Effector memory CD8-positive, alpha-beta T cell (primary cell): Measurements from ENCODE around the gene PKP2.

Source experiments
- ATAC-seq: fragments of 150-1000 bp; cut with Tn5 transposase; replicated peaks from 2 replicates; pipeline ENCODE4 v1.10.0; 2021; ENCODE audit warnings: mild to moderate bottlenecking, moderate library complexity
- DNase-seq, 3 experiments: peaks; one replicate each; pipeline ENCODE4 v3.0.0; 2021
- H3K27ac Mint-ChIP-seq, 2 donors: one replicate each; pipeline ENCODE4 v1.8.0; 2022; ENCODE audit warnings: mild to moderate bottlenecking in 2 of 2, mixed read lengths in 2 of 2, moderate library complexity in 2 of 2
- H3K27me3 Mint-ChIP-seq, 2 donors: one replicate each; pipeline ENCODE4 v1.8.0; 2022; ENCODE audit warnings: mixed read lengths in 2 of 2
- H3K36me3 Mint-ChIP-seq: one replicate; pipeline ENCODE4 v1.8.0; 2022; ENCODE audit warnings: mild to moderate bottlenecking, moderate library complexity, mixed read lengths; ENCODE audit not compliant: insufficient read depth
- H3K4me1 Mint-ChIP-seq, 2 donors: one replicate each; pipeline ENCODE4 v1.8.0; 2022; ENCODE audit warnings: low read depth in 2 of 2, mixed read lengths in 2 of 2
- H3K4me3 Mint-ChIP-seq, 2 donors: one replicate each; pipeline ENCODE4 v1.8.0; 2022; ENCODE audit warnings: mild to moderate bottlenecking in 2 of 2, mixed read lengths in 2 of 2, moderate library complexity in 2 of 2
- H3K9me3 Mint-ChIP-seq, 2 donors: one replicate each; pipeline ENCODE4 v1.8.0; 2022; ENCODE audit warnings: mixed read lengths in 2 of 2

PKP2 gene

DNA sequence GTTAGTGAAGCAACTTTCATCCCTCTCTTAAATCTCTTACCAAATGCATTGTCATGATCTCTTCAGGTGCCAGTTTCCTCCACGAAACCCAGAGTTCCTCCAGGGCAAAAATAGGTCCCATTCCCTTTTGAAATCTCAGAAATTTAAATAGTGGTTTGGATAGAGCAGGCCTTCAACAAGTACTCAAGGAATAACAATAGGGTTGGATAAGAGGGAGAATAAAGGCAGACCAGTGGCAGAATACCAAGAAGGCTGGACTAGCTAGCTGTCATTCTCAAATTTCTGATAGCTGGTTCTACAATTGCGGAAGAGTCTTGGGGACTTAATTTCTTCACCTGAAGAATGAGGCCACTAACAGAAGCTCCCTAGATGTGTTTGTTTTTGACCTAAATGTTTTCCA is 62.5 kb downstream of the PKP2 start:
- no peaks in the 10 kb centered on the region for H3K27me3 Mint-ChIP-seq
- DNase-seq (no peak), ATAC-seq (no peak)
- no peaks in the 10 kb centered on the region for H3K4me1 Mint-ChIP-seq
- H3K9me3 Mint-ChIP-seq: peaks cover 0 to 6% of the 10 kb centered on the region in 2 donors
- H3K4me3 Mint-ChIP-seq: no peak overlapping the region
- H3K36me3 Mint-ChIP-seq: no peaks in the 10 kb centered on the region
- H3K27ac Mint-ChIP-seq: no peak overlapping the region

DNA sequence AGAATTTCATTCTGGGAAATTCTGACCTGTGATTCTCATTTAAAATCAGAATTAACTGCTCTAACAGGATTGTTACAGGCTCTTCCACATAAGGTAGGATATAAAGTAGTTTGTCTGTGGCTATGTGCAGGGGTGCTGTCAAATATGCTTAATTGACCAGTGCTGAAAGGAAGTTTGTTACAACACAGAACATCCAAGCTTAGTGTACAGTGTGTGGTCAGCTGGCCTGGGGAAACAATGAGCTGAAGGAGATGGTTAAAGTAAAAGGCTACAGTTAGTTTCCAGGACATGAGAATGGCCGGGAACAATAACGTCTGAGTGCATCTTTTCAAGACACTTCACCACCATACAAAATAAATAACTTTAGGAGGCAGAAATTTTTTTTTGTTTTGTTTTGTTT is 68.0 kb downstream of the PKP2 start:
- ATAC-seq (no peak), DNase-seq (no peak)
- H3K9me3 Mint-ChIP-seq: no peaks in the 10 kb centered on the region
- H3K4me3 Mint-ChIP-seq: no peak overlapping the region
- H3K4me1 Mint-ChIP-seq: no peaks in the 10 kb centered on the region
- H3K36me3 Mint-ChIP-seq: no peaks in the 10 kb centered on the region
- H3K27ac Mint-ChIP-seq: no peak overlapping the region
- H3K27me3 Mint-ChIP-seq: peaks cover 12 to 13% of the 10 kb centered on the region in 2 donors

DNA sequence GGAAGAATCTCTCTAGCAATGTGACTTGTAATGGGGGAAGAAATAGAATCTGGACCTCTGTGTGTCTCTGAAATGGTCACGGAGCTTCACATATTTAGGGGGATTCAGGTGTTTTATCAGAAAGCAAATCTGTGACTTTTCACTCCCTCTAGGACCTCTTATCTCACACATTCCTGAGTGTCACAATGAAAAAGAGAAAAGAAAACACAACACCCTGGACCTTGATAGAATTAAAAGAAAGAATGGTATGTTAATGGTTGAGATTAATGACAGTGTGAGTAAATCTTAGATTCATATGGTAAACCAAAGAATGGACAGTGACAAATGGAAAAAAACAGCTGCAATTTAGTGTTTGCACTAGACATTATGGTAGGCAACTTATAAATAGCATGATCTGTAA is 68.5 kb downstream of the PKP2 start:
- Mint-ChIP-seq H3K27me3 (peaks cover 12 to 13% of the 10 kb centered on the region in 2 donors), H3K36me3 (no peaks in the 10 kb centered on the region), H3K4me1 (no peaks in the 10 kb centered on the region), H3K27ac (no peak overlapping the region), H3K4me3 (no peak overlapping the region), H3K9me3 (no peaks in the 10 kb centered on the region)
- ATAC-seq: no peak
- DNase-seq: no peak

DNA sequence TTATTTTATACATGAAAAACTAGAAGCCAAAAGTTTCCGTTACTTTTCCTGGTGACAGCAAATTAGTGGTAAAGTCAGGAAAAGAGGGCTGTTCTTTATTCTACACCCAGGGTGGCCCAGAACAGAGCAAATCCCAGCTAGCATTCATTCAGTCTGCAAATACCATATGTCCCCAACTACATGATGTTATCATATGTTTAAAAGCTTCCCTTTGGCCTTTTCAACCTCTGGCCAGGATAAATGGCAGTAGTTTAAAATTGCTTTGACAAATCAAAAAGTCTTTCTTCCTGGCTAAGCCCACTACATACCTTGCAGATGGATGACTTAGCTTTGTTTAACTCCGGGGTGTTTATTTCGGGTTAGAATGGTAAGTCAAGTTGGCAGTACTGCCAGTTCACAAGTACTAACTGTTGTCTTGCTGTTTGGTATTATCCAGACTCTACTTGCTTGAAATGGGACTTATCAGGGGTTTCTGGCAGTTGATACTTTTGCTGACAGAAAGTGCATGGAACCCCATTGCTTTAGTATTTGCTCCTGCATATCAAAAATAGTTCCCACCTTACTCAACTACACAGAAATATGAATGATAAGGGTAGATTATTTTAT is 69.7 kb downstream of the PKP2 start:
- peaks cover 12 to 13% of the 10 kb centered on the region in 2 donors for H3K27me3 Mint-ChIP-seq
- no peak for ATAC-seq

DNA sequence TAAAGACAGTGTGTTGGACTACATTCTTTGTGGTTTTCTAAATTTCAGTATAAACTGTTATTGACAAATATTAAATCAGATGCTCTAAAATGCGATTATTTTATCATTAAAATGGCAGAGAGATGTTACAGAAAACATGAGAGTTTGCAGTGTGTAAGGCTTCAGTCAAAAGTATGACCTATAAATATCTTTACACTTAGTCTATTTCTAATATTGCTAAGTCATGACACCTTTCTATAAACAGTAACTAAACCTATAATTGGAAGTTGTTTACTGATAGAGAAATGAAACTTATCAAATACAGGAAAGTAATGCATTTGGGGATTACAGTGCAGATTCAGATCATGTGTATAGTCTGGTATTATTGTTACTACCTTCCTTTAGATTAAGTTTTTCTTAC is 72.0 kb downstream of the PKP2 start:
- Mint-ChIP-seq H3K9me3 (no peaks in the 10 kb centered on the region), H3K4me3 (no peak overlapping the region), H3K36me3 (no peaks in the 10 kb centered on the region), H3K4me1 (no peaks in the 10 kb centered on the region), H3K27ac (no peak overlapping the region), H3K27me3 (peaks cover 12 to 13% of the 10 kb centered on the region in 2 donors)
- DNase-seq (no peak), ATAC-seq (no peak)

More for the DNA sequence above, 69.7 kb downstream of the PKP2 start:
- H3K27ac Mint-ChIP-seq: no peak overlapping the region
- no peak for DNase-seq
- H3K4me3 Mint-ChIP-seq: no peak overlapping the region
- H3K9me3 Mint-ChIP-seq: no peaks in the 10 kb centered on the region
- H3K36me3 Mint-ChIP-seq: no peaks in the 10 kb centered on the region
- no peaks in the 10 kb centered on the region for H3K4me1 Mint-ChIP-seq

DNA sequence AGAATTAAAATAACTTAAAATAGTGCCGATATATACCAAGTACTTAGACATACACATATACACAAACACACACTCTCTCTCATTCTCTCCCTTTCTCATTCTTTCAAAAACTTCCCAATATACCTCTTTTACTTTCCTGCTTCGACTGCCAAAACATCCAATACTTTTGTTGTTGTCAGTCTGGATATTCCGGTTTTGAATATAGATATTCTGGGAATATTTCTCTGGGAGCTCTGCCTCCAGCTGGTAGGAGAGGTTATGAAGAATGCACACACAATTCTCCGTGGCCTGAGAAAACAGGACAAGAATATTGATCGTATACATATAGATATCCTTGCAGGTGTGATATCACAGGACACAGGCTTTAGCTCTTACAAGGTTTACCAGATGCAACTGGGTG is 74.2 kb downstream of the PKP2 start:
- Mint-ChIP-seq H3K4me3 (no peak overlapping the region), H3K4me1 (no peaks in the 10 kb centered on the region), H3K36me3 (no peaks in the 10 kb centered on the region), H3K27me3 (peaks cover 6 to 8% of the 10 kb centered on the region in 2 donors), H3K9me3 (no peaks in the 10 kb centered on the region), H3K27ac (no peak overlapping the region)
- DNase-seq (no peak), ATAC-seq (no peak)

DNA sequence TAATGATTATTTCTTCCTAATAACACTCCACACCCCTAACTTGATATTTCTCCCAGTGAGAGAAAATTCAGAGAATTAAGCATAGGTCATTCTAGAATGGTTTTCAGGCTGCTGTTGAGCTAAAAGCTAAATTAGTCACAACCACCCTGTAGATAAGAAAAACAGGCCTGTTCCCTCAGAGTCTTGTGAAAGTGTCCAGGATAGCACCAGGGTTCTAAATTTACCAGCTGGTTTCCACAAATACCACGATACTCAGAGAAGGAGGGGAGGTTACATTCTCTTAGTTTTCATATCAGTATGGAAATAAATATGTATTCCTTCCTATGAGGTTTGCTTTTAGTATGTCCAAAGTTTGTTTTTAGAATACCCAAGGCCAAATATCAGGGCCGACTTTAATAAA is 74.9 kb downstream of the PKP2 start:
- Mint-ChIP-seq H3K9me3 (no peaks in the 10 kb centered on the region), H3K4me1 (no peaks in the 10 kb centered on the region), H3K27me3 (peaks cover 6 to 9% of the 10 kb centered on the region in 2 donors), H3K36me3 (no peaks in the 10 kb centered on the region), H3K27ac (no peak overlapping the region), H3K4me3 (no peak overlapping the region)
- DNase-seq (no peak), ATAC-seq (no peak)

DNA sequence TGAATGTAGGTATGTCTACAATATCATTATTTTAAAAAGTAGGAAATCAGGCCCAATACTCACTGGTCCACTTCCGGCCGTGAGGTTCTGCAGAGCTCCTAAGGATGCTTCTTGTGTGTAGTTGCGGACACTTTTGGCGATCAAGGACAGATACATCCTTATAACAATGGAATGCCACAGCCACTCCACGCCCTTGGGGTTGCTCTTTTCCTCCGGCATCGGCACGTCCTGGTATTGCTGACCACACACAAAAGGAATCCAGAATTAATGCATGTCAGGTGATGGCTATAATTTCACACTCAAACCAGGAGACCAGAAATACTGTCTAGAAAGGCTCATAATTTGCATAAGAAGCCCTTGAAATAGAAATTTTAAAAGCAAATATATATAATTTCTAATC is 75.3 kb downstream of the PKP2 start:
- no peaks in the 10 kb centered on the region for H3K4me1 Mint-ChIP-seq
- H3K27me3 Mint-ChIP-seq: peaks cover 6 to 9% of the 10 kb centered on the region in 2 donors
- DNase-seq (no peak), ATAC-seq (no peak)
- no peaks in the 10 kb centered on the region for H3K36me3 Mint-ChIP-seq
- H3K27ac Mint-ChIP-seq: no peak overlapping the region
- no peak overlapping the region for H3K4me3 Mint-ChIP-seq
- H3K9me3 Mint-ChIP-seq: no peaks in the 10 kb centered on the region

DNA sequence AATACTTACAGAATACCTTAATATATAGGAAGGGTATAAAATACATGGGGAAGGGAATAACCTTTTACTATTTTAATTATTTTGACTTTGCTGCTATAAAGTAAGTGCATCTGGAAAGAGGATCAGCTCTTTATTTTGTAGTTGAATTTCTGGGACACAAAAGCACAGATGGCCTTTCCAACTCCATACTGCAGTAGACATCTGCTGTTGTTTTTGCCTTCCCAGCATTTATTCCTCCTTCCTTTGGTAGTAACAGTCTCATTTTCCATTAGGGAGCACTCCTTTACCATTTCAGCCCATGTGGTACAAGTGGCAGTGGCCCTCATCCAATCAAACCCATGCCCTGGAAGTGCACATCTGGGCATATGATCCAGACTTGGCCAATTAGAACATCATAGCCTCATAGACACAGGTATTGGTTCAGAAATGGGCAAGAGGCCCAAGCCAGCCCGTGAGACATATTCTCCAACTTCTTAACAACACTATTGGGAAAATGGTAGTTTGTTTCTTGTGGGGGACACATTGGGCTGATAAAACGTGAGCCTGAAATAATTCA is 76.1 kb downstream of the PKP2 start:
- no peak overlapping the region for H3K27ac Mint-ChIP-seq
- H3K27me3 Mint-ChIP-seq: peaks cover 6 to 9% of the 10 kb centered on the region in 2 donors
- H3K4me1 Mint-ChIP-seq: no peaks in the 10 kb centered on the region
- H3K4me3 Mint-ChIP-seq: no peak overlapping the region
- DNase-seq (no peak), ATAC-seq (no peak)
- no peaks in the 10 kb centered on the region for H3K36me3 Mint-ChIP-seq
- no peaks in the 10 kb centered on the region for H3K9me3 Mint-ChIP-seq

DNA sequence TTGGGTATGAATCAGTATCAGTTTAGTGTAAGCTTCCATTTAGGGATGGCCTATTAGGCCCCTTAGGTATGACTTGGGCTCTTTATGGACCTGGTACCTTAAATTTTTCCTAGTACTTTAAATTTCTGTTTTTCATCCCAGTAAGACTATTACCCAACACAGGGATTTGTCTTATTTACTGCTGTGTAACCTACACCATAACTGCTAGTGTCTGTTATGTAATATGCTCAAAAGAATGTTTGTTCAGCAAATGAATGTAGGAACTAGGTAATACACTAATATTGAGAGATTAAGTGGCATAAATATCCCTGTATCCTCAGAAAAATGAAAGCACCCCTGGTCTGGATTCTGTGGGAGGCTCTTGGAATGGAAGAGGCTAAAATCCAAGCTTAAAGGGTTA is 77.2 kb downstream of the PKP2 start:
- Mint-ChIP-seq H3K36me3 (no peaks in the 10 kb centered on the region), H3K27ac (no peak overlapping the region), H3K27me3 (peaks cover 8 to 11% of the 10 kb centered on the region in 2 donors), H3K9me3 (no peaks in the 10 kb centered on the region), H3K4me1 (no peaks in the 10 kb centered on the region), H3K4me3 (no peak overlapping the region)
- DNase-seq (no peak), ATAC-seq (no peak)

DNA sequence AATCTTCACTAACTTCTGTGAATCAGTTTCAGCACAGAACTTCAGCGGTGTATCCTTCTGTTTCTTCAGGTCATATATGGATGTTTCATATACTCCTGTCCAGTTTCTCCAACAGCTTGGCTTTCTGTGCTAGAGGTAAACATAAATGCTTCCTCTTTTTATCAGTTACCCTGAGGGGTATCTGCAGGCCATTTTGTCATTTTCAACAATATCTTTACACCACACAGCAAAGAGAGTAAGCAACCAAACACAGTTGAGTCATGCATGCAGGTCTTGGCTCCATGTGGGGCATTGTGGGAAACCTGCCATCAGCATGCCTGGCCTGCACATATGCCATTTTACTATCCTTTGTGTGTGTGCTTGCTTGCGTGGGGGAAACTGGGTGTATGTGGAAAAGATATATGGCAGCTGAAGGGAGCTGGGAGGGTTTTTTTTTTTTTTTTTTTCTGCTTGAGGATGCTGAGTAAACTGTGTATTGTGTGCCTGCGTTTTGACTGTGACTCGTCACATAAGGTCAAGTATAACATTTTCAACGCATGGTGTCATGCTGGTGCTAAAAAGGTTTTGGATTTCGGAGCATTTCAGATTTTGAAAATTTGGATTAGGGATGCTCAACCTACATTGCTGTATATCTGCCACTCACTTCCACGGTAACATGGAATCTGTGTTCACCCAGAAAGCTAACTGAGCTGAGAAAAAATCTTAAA is 84.7 kb downstream of the PKP2 start:
- H3K4me3 Mint-ChIP-seq: no peak overlapping the region
- DNase-seq (no peak), ATAC-seq (no peak)
- H3K9me3 Mint-ChIP-seq: no peaks in the 10 kb centered on the region
- no peaks in the 10 kb centered on the region for H3K36me3 Mint-ChIP-seq
- H3K27ac Mint-ChIP-seq: no peak overlapping the region
- no peaks in the 10 kb centered on the region for H3K4me1 Mint-ChIP-seq
- peaks cover 16 to 17% of the 10 kb centered on the region in 2 donors for H3K27me3 Mint-ChIP-seq

DNA sequence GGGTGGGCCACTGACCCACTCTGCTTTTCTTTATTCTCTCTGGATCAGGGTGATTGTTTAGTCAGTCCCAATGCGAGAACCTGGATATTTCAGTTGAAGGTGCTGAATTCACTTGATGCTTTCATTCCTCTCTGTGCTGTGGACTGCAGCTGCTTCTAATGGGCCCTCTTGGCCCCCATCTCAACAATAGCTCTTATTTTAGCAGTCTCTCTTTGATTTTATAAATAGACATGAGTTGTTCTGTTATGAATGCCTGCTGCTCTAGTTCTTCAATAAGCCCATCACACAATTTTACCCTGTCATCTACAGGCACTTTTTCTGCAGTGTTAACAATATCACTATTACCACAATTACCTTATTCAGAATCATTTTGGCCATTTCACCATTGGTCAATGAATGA is 86.7 kb downstream of the PKP2 start:
- Mint-ChIP-seq H3K27me3 (peaks cover 16 to 17% of the 10 kb centered on the region in 2 donors), H3K27ac (no peak overlapping the region), H3K4me1 (no peaks in the 10 kb centered on the region), H3K9me3 (no peaks in the 10 kb centered on the region), H3K4me3 (no peak overlapping the region), H3K36me3 (no peaks in the 10 kb centered on the region)
- DNase-seq (no peak), ATAC-seq (no peak)

DNA sequence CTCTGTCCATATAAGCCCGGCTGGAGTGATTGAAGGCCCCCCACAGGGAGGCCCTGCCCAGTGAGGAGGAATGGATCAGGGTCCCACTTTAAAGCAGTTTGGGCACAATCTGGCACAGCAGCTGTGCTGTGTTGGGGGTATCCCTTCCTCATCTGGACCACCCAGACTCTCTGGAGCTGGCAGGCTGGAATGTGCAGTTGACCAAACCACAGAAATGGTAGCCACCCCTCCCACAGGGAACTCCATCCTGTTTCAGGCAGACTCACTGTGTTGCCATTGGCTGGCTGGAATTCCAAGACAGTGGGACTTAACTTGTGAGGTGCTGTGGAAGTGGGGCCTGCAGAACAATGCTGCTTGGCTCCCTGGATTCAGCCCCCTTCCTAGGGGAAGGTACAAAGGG is 87.4 kb downstream of the PKP2 start:
- DNase-seq (no peak), ATAC-seq (no peak)
- Mint-ChIP-seq H3K27me3 (peaks cover 11 to 18% of the 10 kb centered on the region in 2 donors), H3K36me3 (no peaks in the 10 kb centered on the region), H3K27ac (no peak overlapping the region), H3K4me3 (no peak overlapping the region), H3K9me3 (no peaks in the 10 kb centered on the region), H3K4me1 (no peaks in the 10 kb centered on the region)

DNA sequence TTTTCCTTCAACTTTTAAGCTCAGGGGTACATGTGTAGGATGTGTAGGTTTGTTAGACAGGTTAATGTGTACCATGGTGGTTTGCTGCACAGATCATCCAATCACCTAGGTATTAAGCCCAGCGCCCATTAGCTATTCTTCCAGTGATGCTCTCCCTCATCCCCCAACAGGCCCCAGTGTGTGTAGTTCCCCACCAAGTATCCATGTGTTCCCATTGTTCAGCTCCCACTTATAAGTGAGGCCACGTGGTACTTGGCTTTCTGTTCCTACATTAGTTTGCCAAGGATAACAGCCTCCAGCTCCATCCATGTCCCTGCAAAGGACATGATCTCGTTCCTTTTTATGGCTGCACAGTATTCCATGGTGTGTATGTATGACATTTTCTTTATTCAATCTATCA is 92.3 kb downstream of the PKP2 start:
- no peak overlapping the region for H3K27ac Mint-ChIP-seq
- no peaks in the 10 kb centered on the region for H3K4me1 Mint-ChIP-seq
- ATAC-seq: no peak
- no peaks in the 10 kb centered on the region for H3K36me3 Mint-ChIP-seq
- H3K27me3 Mint-ChIP-seq: peaks cover 0 to 8% of the 10 kb centered on the region in 2 donors
- DNase-seq: no peak
- H3K9me3 Mint-ChIP-seq: no peaks in the 10 kb centered on the region
- H3K4me3 Mint-ChIP-seq: no peak overlapping the region
